ENCODE measurements around the gene MMP24OS. TPM values are rescaled to one million over a fixed set of nuclear protein-coding genes. Genes with fewer than 3 reads are reported as not detected.

The MMP24OS gene
- total RNA-seq, 1 donor from 2014 or later = 2.9 TPM

- Histone ChIP-seq H4K20me1 (ENCODE audit: low read depth) (no peaks in the 10 kb centered on the region), H3K4me2 (no peak overlapping the region), H3K9me3 (ENCODE audit: low read depth) (no peaks in the 10 kb centered on the region), H3K4me3 (no peak overlapping the region), H3K27me3 (no peaks in the 10 kb centered on the region), H2AFZ (replicated peaks) (no peak overlapping the region), H3K9ac (no peak overlapping the region), H3K36me3 (no peaks in the 10 kb centered on the region), H3F3A (ENCODE audit: low read depth) (no peaks in the 10 kb centered on the region), H3K79me2 (ENCODE audit: low read depth) (no peaks in the 10 kb centered on the region), H3K27ac (no peak overlapping the region), H3K4me1 (no peaks in the 10 kb centered on the region)
- Mint-ChIP-seq H3K9me3 (no peaks in the 10 kb centered on the region), H3K27ac (peak overlapping the region; percentile 63), H3K4me3 (peak overlapping the region; percentile 24), H3K27me3 (ENCODE audit: insufficient read depth, low read depth) (peaks cover 12% of the 10 kb centered on the region), H3K36me3 (no peaks in the 10 kb centered on the region), H3K4me1 (no peaks in the 10 kb centered on the region)
- TF ChIP-seq CTCF (IDR thresholded peaks at IDR 0.05) (no peak), EZH2phosphoT487 (IDR thresholded peaks at IDR 0.05) (no peak), EZH2 (IDR thresholded peaks at IDR 0.05) (no peak)
- no peak for DNase-seq (ENCODE audit: low spot score)
Measured at GRCh38 chr20:35293303-35294292, 15.7 kb upstream of the MMP24OS start.

- TF ChIP-seq CTCF (IDR thresholded peaks at IDR 0.05) = no peak
- no peak for TF ChIP-seq EZH2phosphoT487 (IDR thresholded peaks at IDR 0.05)
- no peak for TF ChIP-seq EZH2 (IDR thresholded peaks at IDR 0.05)
- H3K4me1 ChIP-seq = no peaks in the 10 kb centered on the region
- no peak for DNase-seq (ENCODE audit: low spot score)
- H2AFZ ChIP-seq (replicated peaks) = no peak overlapping the region
- Mint-ChIP-seq H3K4me1 (no peaks in the 10 kb centered on the region), H3K9me3 (no peaks in the 10 kb centered on the region), H3K27me3 (ENCODE audit: insufficient read depth, low read depth) (peaks cover 12% of the 10 kb centered on the region), H3K27ac (peak overlapping the region; percentile 68), H3K36me3 (no peaks in the 10 kb centered on the region), H3K4me3 (no peak overlapping the region)
- H3K36me3 ChIP-seq = no peaks in the 10 kb centered on the region
- H3F3A ChIP-seq (ENCODE audit: low read depth) = no peaks in the 10 kb centered on the region
- no peak overlapping the region for H3K27ac ChIP-seq
- no peaks in the 10 kb centered on the region for H4K20me1 ChIP-seq (ENCODE audit: low read depth)
- H3K4me3 ChIP-seq = no peak overlapping the region
- H3K9ac ChIP-seq = no peak overlapping the region
- no peaks in the 10 kb centered on the region for H3K79me2 ChIP-seq (ENCODE audit: low read depth)
- H3K27me3 ChIP-seq = no peaks in the 10 kb centered on the region
- no peaks in the 10 kb centered on the region for H3K9me3 ChIP-seq (ENCODE audit: low read depth)
- no peak overlapping the region for H3K4me2 ChIP-seq
Measured at GRCh38 chr20:35292504-35293285, 14.8 kb upstream of the MMP24OS start.

- H3K4me1 Mint-ChIP-seq = no peaks in the 10 kb centered on the region
- H3K9ac ChIP-seq = no peak within 1 kb of the TSS
- H3K4me3 Mint-ChIP-seq = no peak within 1 kb of the TSS
- no peak within 1 kb of the TSS for H2AFZ ChIP-seq (replicated peaks)
- H3K36me3 Mint-ChIP-seq = no peaks in the 10 kb centered on the region
- peaks cover 12% of the 10 kb centered on the region for H3K27me3 Mint-ChIP-seq (ENCODE audit: insufficient read depth, low read depth)
- no peaks in the 10 kb centered on the region for H3K36me3 ChIP-seq
- peak within 1 kb of the TSS; percentile 68 for H3K27ac Mint-ChIP-seq
- no peaks in the 10 kb centered on the region for H3K9me3 ChIP-seq (ENCODE audit: low read depth)
- no peak within 1 kb of the TSS for H3K4me3 ChIP-seq
- H3K4me2 ChIP-seq = no peak within 1 kb of the TSS
- no peaks in the 10 kb centered on the region for H3K79me2 ChIP-seq (ENCODE audit: low read depth)
- no peak for DNase-seq (ENCODE audit: low spot score)
- no peaks in the 10 kb centered on the region for H3F3A ChIP-seq (ENCODE audit: low read depth)
- no peaks in the 10 kb centered on the region for H3K27me3 ChIP-seq
- H3K9me3 Mint-ChIP-seq = no peaks in the 10 kb centered on the region
- no peaks in the 10 kb centered on the region for H3K4me1 ChIP-seq
- no peaks in the 10 kb centered on the region for H4K20me1 ChIP-seq (ENCODE audit: low read depth)
- no peak within 1 kb of the TSS for H3K27ac ChIP-seq
- no peak for TF ChIP-seq EZH2phosphoT487 (IDR thresholded peaks at IDR 0.05)
- no peak for TF ChIP-seq CTCF (IDR thresholded peaks at IDR 0.05)
- no peak for TF ChIP-seq EZH2 (IDR thresholded peaks at IDR 0.05)
Measured at GRCh38 chr20:35291654-35292503, 14.0 kb upstream of the MMP24OS start, which contains the start of gene FAM83C. FAM83C (minus strand) TSS chr20:35292425; CDS start chr20:35292304, 121 bp downstream.

Data from neural progenitor cell (in vitro differentiated cells).